HepG2 (cell line): ENCODE data around the gene WWP2. TPM values are rescaled to one million over a fixed set of nuclear protein-coding genes. Genes with fewer than 3 reads are reported as not detected.

Source experiments
- ATAC-seq: fragments of 200-7000 bp; cut with Tn5 transposase; 3 replicates; pipeline ENCODE4 v1.9.1; 2020; ENCODE audit warnings: mild to moderate bottlenecking, moderate library complexity
- BruUV-seq: library from RNA; stranded (reverse); fragments of 400-500 nt; replicated peaks from 2 replicates; lab custom pipeline; 2021; lab: Mats Ljungman, UMichigan
- CTCF ChIA-PET: fragments of 300-600 bp; formaldehyde crosslinking; extraction: SDS; loops from one replicate; lab custom pipeline; 2021; ENCODE audit warnings: low total read pairs, inconsistent platforms, low intra/inter-chr PET ratio; lab: Yijun Ruan, JAX
- POLR2A ChIA-PET: fragments of 350-600 bp; sonication (Branson Sonifier 250); formaldehyde crosslinking; loops from one replicate; lab custom pipeline; 2020; ENCODE audit warnings: antibody characterized with exemption, inconsistent platforms; lab: Yijun Ruan, JAX
- DNase-seq: peaks from one replicate; pipeline ENCODE4 v3.0.0-alpha.2; 2015; ENCODE audit warnings: low spot score
- FAIRE-seq: peaks from 3 replicates; lab custom pipeline; 2011; peaks lifted over from hg19 to GRCh38; lab: Jason Lieb, UNC
- H2AFZ ChIP-seq: one replicate; pipeline ENCODE4 v1.6.1; 2011; ENCODE audit warnings: low read length, inconsistent platforms
- H3K27ac ChIP-seq: fragments of 300-600 bp; 3 replicates; pipeline ENCODE4 v1.8.0; 2011; ENCODE audit warnings: mixed run types, mild to moderate bottlenecking, mixed read lengths, low read length, inconsistent platforms; ENCODE audit not compliant: insufficient read depth; ENCODE audit errors: extremely low read length
- H3K27me3 ChIP-seq, 2 experiments: fragments of 200-600 bp in 1 of 2; 2 replicates in 1 of 2; 3 replicates in 1 of 2; pipeline versions ENCODE4 v1.6.0 to v1.8.0; 2011; ENCODE audit warnings: low read length in 2 of 2, mild to moderate bottlenecking in 2 of 2, moderate library complexity in 2 of 2, inconsistent platforms in 1 of 2; ENCODE audit not compliant: insufficient read depth in 2 of 2, control insufficient read depth in 1 of 2
- H3K36me3 ChIP-seq, 2 experiments: fragments of 200-600 bp in 1 of 2; replicated peaks in 1 of 2; 2 replicates in 1 of 2; 3 replicates in 1 of 2; pipeline versions ENCODE4 v1.5.1 to v1.8.0; 2011; ENCODE audit warnings: low read length in 2 of 2, inconsistent platforms in 1 of 2; ENCODE audit not compliant: insufficient read depth in 2 of 2, control insufficient read depth in 1 of 2
- H3K4me1 ChIP-seq: 2 replicates; pipeline ENCODE4 v1.5.1; 2012; ENCODE audit warnings: low read length, inconsistent platforms; ENCODE audit not compliant: insufficient read depth
- H3K4me2 ChIP-seq: 2 replicates; pipeline ENCODE4 v1.6.0; 2011; ENCODE audit warnings: low read depth, low read length, inconsistent platforms
- H3K4me3 ChIP-seq, 3 experiments: fragments of 200-600 bp in 1 of 3; sonication (generic), shearing (Covaris generic) in 1 of 3; replicated peaks in 1 of 3; 2 replicates each; pipeline ENCODE4 v1.5.1; 2011 to 2016; ENCODE audit warnings: low read length in 3 of 3, inconsistent platforms in 2 of 3, low read depth in 2 of 3, mild to moderate bottlenecking in 2 of 3, control low read depth in 1 of 3, mixed read lengths in 1 of 3; ENCODE audit not compliant: insufficient read depth in 1 of 3
- H3K79me2 ChIP-seq: one replicate; pipeline ENCODE4 v1.6.1; 2011; ENCODE audit warnings: low read length, inconsistent platforms; ENCODE audit not compliant: insufficient read depth
- H3K9ac ChIP-seq: 2 replicates; pipeline ENCODE4 v1.6.0; 2011; ENCODE audit warnings: mild to moderate bottlenecking, low read depth, low read length, inconsistent platforms; ENCODE audit not compliant: insufficient read depth
- H3K9me3 ChIP-seq: 2 replicates; pipeline ENCODE4 v1.5.1; 2012; ENCODE audit warnings: mild to moderate bottlenecking, low read length
- H4K20me1 ChIP-seq: 2 replicates; pipeline ENCODE4 v1.6.0; 2011; ENCODE audit warnings: inconsistent platforms, mild to moderate bottlenecking, low read length, moderate library complexity; ENCODE audit not compliant: insufficient read depth
- AFF4 ChIP-seq: sonication (generic); formaldehyde crosslinking; IDR thresholded peaks from 2 replicates; pipeline ENCODE4 v1.4.0; 2020; ENCODE audit warnings: missing genetic modification reagents
- ARID4A ChIP-seq: sonication (generic); formaldehyde crosslinking; IDR thresholded peaks from 2 replicates; pipeline ENCODE4 v1.5.0; 2020; ENCODE audit warnings: mild to moderate bottlenecking, missing genetic modification reagents, borderline replicate concordance
- NAIF1 ChIP-seq: sonication (generic); formaldehyde crosslinking; IDR thresholded peaks from 2 replicates; pipeline ENCODE4 v1.5.0; 2020; ENCODE audit warnings: mild to moderate bottlenecking, missing genetic modification reagents, borderline replicate concordance
- PHF20 ChIP-seq: sonication (generic); formaldehyde crosslinking; IDR thresholded peaks from 2 replicates; pipeline ENCODE4 v1.5.0; 2020; ENCODE audit warnings: mild to moderate bottlenecking, missing genetic modification reagents
- ZNF256 ChIP-seq: sonication (generic); formaldehyde crosslinking; conservative IDR thresholded peaks from 2 replicates; pipeline ENCODE4 v1.4.0; 2020; ENCODE audit warnings: missing genetic modification reagents
- ZNF460 ChIP-seq: sonication (generic); formaldehyde crosslinking; IDR thresholded peaks from 2 replicates; pipeline ENCODE4 v1.5.1; 2020; ENCODE audit warnings: missing genetic modification reagents, mild to moderate bottlenecking, borderline replicate concordance
- WGBS: methylation state at CpG from one replicate; pipeline ENCODE4 v1.1.6; 2017; ENCODE audit warnings: low lambda C conversion rate; 5-methylcytosine and 5-hydroxymethylcytosine counted together
- in situ Hi-C: cut with HindIII; loops from 2 replicates; pipeline ENCODE4 v1.10.0; 2017; ENCODE audit warnings: low pct_unique_long_range_greater_than_20kb; ENCODE audit not compliant: extremely low pct_ligation_motif_present
- intact Hi-C: fragments of 100-400 bp; cut with micrococcal nuclease; formaldehyde crosslinking; loops from one replicate; pipeline ENCODE4 v1.10.0; 2022; ENCODE audit not compliant: unreplicated experiment
- polyA plus RNA-seq, 8 experiments: library from polyadenylated mRNA; depleted of rRNA in 3 of 8; stranded (reverse) in 7 of 8; unstranded in 1 of 8; fragments of >200 nt; fragmentation: Illumina TruSeq in 4 of 8; extraction: Trizol in 4 of 8; gene quantifications; 2 replicates each; pipeline versions ENCODE4 v1.2.1 to v1.2.3, GENCODE V29; 2011 to 2016; ENCODE audit warnings: low read depth in 4 of 8, missing spikeins in 1 of 8, mixed read lengths in 1 of 8; ENCODE audit not compliant: insufficient read depth in 1 of 8
- total RNA-seq, 5 experiments: library from RNA; depleted of rRNA; stranded (reverse); fragments of >200 nt; fragmentation: Illumina TruSeq; extraction: Trizol; gene quantifications; 2 replicates each; pipeline ENCODE4 v1.2.3, GENCODE V29; 2016; ENCODE audit warnings: low read depth in 1 of 5

Gene WWP2
- total and polyA plus RNA-seq, 2 of the 13 experiments (the other 11 are each of a cell fraction or from before 2014, with no cell fraction given) = 11.4 to 28.2 TPM

- no peak for TF ChIP-seq ARID4A (CRISPR knock-in tag)
Observed at GRCh38 chr16:69931631-69932030, 169.5 kb downstream of the WWP2 start (continued).

GRCh38 chr16:69932228-69932627, 170.1 kb downstream of the WWP2 start:
- FAIRE-seq = no peak
- no peak for ATAC-seq
- BruUV-seq = no TSS peak
- no peak for DNase-seq
- 86% methylated on average over 9 of the region's 9 CpGs for WGBS
- no peak overlapping the region for H3K4me2 ChIP-seq
- intact Hi-C loops (loop anchor here (5.0 kb wide), 1 partner anchor 70 kb away; no protein-coding TSS in a partner anchor), in situ Hi-C loops (no loop called here)
- no peak overlapping the region for H3K9ac ChIP-seq
- H3K4me1 ChIP-seq = peaks cover 18% of the 10 kb centered on the region
- ChIA-PET POLR2A (no interaction called here), CTCF (interaction anchor here (4.5 kb wide), 1 partner anchor 135 kb away, joined by 64 read pairs; no protein-coding TSS in a partner anchor)
- no peaks in the 10 kb centered on the region for H3K9me3 ChIP-seq
- no peak overlapping the region for H3K4me3 ChIP-seq
- no peaks in the 10 kb centered on the region for H3K79me2 ChIP-seq
- peaks cover 51 to 66% of the 10 kb centered on the region in 2 experiments for H3K36me3 ChIP-seq
- TF ChIP-seq ZNF256 (CRISPR knock-in tag) (no peak), NAIF1 (no peak), AFF4 (no peak), PHF20 (CRISPR knock-in tag) (no peak), ZNF460 (CRISPR knock-in tag) (no peak)
- TF ChIP-seq, all 625 proteins: peak for 0
- Histone ChIP-seq H2AFZ (no peak overlapping the region), H4K20me1 (no peaks in the 10 kb centered on the region), H3K27me3 (no peaks in the 10 kb centered on the region), H3K27ac (no peak overlapping the region)
